Activated naive CD8-positive, alpha-beta T cell treated with anti-CD3 and anti-CD28 coated beads for 36 hours (primary cell): ENCODE measurements around the gene HACE1. TPM values are rescaled to one million over a fixed set of nuclear protein-coding genes. Genes with fewer than 3 reads are reported as not detected.
"Not testable (repeated sequence)": the region's sequence is repeated elsewhere in the genome, so short reads cannot be mapped to it uniquely, and the experiment has no call there.

Experiments used
- DNase-seq: peaks from one replicate; pipeline ENCODE4 v3.0.0; 2021
- H3K27ac Mint-ChIP-seq: one replicate; pipeline ENCODE4 v1.8.0; 2022; ENCODE audit warnings: mild to moderate bottlenecking, moderate library complexity, mixed read lengths
- H3K27me3 Mint-ChIP-seq: one replicate; pipeline ENCODE4 v1.8.0; 2022; ENCODE audit warnings: mild to moderate bottlenecking, mixed read lengths
- H3K36me3 Mint-ChIP-seq: one replicate; pipeline ENCODE4 v1.8.0; 2021; ENCODE audit warnings: mild to moderate bottlenecking, mixed read lengths
- H3K4me1 Mint-ChIP-seq: one replicate; pipeline ENCODE4 v1.8.0; 2021; ENCODE audit warnings: mixed read lengths
- H3K4me3 Mint-ChIP-seq: one replicate; pipeline ENCODE4 v1.8.0; 2022; ENCODE audit warnings: mild to moderate bottlenecking, moderate library complexity, mixed read lengths
- H3K9me3 Mint-ChIP-seq: one replicate; pipeline ENCODE4 v1.8.0; 2022; ENCODE audit warnings: mixed read lengths
- total RNA-seq, 2 experiments: library from RNA; stranded (reverse); gene quantifications; one replicate each; pipeline ENCODE4 v1.2.3, GENCODE V29; 2021

Gene HACE1
- total RNA-seq, 2 experiments from 2014 or later, result 10.1 to 12.4 TPM

DNA sequence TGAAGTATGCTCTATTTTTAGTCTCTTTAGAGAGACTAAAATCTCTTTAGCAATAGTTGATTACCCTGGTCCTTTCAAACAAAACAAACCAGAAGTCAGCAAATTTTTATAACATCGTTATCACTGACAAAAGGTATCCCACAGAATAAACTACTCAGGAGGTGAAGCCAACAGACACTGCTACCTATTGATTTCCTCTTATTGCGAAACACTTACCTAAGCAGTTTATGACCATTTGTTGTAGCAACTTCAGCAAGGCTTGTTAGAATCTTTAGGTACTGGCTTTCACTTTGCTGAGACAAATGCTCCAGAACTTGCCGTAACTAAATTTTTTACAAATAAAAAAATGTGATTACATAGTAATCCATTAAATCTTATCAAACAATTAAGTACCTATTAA, 64.4 kb downstream of the HACE1 start:
- Mint-ChIP-seq H3K4me1 (peaks cover 2% of the 10 kb centered on the region), H3K36me3 (peaks cover 6% of the 10 kb centered on the region), H3K27me3 (no peaks in the 10 kb centered on the region), H3K9me3 (no peaks in the 10 kb centered on the region), H3K27ac (no peak overlapping the region), H3K4me3 (no peak overlapping the region)
- DNase-seq, result no peak

DNA sequence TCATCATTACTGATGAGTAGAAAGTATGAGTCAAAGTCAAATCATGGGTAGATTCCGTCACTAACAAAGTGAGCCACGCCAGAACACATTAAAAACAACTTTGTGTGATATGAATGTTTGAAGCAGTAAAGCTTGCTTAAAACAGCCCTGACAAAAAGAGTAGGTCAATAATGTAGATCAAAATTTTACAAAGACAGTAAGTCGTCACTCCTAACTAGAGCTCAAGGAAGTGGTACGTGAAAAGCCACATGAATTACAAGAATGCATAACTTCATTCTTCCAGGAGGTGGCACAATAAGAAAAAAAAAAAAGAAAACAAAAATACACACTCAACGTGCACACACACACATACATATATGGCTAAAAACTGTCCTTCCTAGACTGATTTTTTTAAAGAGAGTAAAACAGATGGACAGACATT, 69.9 kb downstream of the HACE1 start:
- Mint-ChIP-seq H3K9me3 (no peaks in the 10 kb centered on the region), H3K27me3 (no peaks in the 10 kb centered on the region), H3K27ac (peak overlapping the region; percentile 98), H3K4me3 (peak overlapping the region; percentile 65), H3K36me3 (peaks cover 15% of the 10 kb centered on the region), H3K4me1 (peaks cover 27% of the 10 kb centered on the region)
- peak; percentile 3 for DNase-seq

DNA sequence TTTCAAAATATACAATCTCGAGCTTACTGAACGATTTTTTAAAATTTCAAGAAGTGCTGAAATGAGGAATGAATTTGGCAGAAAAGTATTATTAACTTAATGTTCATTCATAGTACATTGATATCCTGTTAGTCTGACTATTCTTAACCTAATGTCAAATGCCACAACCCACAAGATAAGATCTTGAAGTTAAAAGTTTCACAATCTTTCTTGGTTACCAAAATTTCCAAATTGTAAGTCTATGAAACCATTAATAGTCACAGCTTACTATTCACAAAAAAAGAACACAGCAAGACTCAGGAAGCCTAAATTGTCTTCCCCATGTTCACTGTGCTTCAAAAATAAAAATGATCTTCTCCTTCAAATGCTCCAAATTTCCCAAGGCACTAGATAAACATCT, 71.3 kb downstream of the HACE1 start:
- Mint-ChIP-seq H3K27me3 (no peaks in the 10 kb centered on the region), H3K4me1 (peaks cover 27% of the 10 kb centered on the region), H3K4me3 (peak overlapping the region; percentile 2), H3K9me3 (no peaks in the 10 kb centered on the region), H3K27ac (peak overlapping the region; percentile 84), H3K36me3 (peaks cover 18% of the 10 kb centered on the region)
- no peak for DNase-seq

GRCh38 chr6:104787305-104787704, 72.4 kb downstream of the HACE1 start:
- Mint-ChIP-seq H3K9me3 (no peaks in the 10 kb centered on the region), H3K27me3 (no peaks in the 10 kb centered on the region), H3K36me3 (peaks cover 23% of the 10 kb centered on the region), H3K27ac (peak overlapping the region; percentile 70), H3K4me3 (no peak overlapping the region), H3K4me1 (peaks cover 27% of the 10 kb centered on the region)
- DNase-seq, result no peak

GRCh38 chr6:104784884-104785283, 74.8 kb downstream of the HACE1 start:
- no peaks in the 10 kb centered on the region for H3K27me3 Mint-ChIP-seq
- H3K9me3 Mint-ChIP-seq, result no peaks in the 10 kb centered on the region
- no peak overlapping the region for H3K4me3 Mint-ChIP-seq
- no peak overlapping the region for H3K27ac Mint-ChIP-seq
- no peak for DNase-seq
- H3K4me1 Mint-ChIP-seq, result peaks cover 24% of the 10 kb centered on the region
- peaks cover 27% of the 10 kb centered on the region for H3K36me3 Mint-ChIP-seq

- no peak overlapping the region for H3K4me3 Mint-ChIP-seq
- no peaks in the 10 kb centered on the region for H3K4me1 Mint-ChIP-seq
- H3K27ac Mint-ChIP-seq, result no peak overlapping the region
- no peaks in the 10 kb centered on the region for H3K9me3 Mint-ChIP-seq
- H3K27me3 Mint-ChIP-seq, result no peaks in the 10 kb centered on the region
- DNase-seq, result no peak
- H3K36me3 Mint-ChIP-seq, result peaks cover 2% of the 10 kb centered on the region
Measured at GRCh38 chr6:104771258-104771832, 88.4 kb downstream of the HACE1 start.

GRCh38 chr6:104768906-104769305, 90.8 kb downstream of the HACE1 start:
- H3K27ac Mint-ChIP-seq, result no peak overlapping the region
- no peak for DNase-seq

DNA sequence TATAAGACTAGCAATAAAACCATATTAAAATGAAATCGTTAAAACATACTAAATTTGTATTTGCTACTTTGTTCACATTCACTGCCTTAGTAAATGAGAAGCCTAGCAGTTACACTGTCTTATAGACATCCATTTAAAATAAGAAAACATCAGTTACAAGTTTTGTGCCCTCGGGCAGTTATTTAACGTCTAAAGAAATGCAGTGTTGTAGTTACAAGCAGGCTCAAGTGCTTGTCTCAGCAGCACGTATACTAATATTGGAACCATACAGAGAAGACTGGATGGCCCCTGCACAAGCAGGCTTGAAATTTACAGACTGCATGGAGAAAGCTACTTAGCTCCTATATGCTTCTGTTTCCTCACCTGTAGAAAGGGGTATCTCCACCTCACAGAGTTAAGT, 93.1 kb downstream of the HACE1 start:
- DNase-seq, result no peak
- Mint-ChIP-seq H3K4me1 (no peaks in the 10 kb centered on the region), H3K27ac (no peak overlapping the region), H3K36me3 (peaks cover 21% of the 10 kb centered on the region), H3K4me3 (no peak overlapping the region), H3K9me3 (peaks cover 3% of the 10 kb centered on the region), H3K27me3 (no peaks in the 10 kb centered on the region)

More at GRCh38 chr6:104768906-104769305, 90.8 kb downstream of the HACE1 start:
- no peak overlapping the region for H3K4me3 Mint-ChIP-seq
- no peaks in the 10 kb centered on the region for H3K27me3 Mint-ChIP-seq
- no peaks in the 10 kb centered on the region for H3K4me1 Mint-ChIP-seq
- peaks cover 8% of the 10 kb centered on the region for H3K36me3 Mint-ChIP-seq
- no peaks in the 10 kb centered on the region for H3K9me3 Mint-ChIP-seq

DNA sequence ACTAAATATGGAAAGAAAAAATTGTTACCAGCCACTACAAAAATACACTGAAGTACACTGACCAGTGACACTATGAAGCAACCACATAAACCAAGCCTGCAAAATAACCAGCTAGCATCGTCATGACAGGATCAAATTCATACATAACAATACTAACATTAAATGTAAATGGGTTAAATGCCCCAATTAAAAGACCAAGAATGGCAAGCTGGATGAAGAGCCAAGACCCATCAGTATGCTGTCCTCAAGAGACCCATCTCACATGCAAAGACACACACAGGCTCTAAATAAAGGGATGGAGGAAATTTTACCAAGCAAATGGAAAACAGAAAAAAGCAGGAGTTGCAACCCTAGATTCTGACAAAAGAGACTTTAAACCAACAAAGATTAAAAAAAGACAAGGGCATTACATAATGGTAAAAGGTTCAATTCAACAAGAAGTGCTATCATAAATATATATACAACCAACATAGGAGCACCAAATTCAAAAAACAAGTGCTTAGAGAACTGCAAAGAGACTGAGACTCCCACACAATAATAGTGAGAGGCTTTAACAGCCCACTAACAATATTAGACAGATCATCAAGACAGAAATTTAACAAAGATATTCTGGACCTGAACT, 104.8 kb downstream of the HACE1 start:
- peaks cover 65% of the 10 kb centered on the region for H3K36me3 Mint-ChIP-seq
- no peak overlapping the region for H3K27ac Mint-ChIP-seq
- H3K4me3 Mint-ChIP-seq, result no peak overlapping the region
- no peaks in the 10 kb centered on the region for H3K4me1 Mint-ChIP-seq
- H3K27me3 Mint-ChIP-seq, result no peaks in the 10 kb centered on the region
- peaks cover 28% of the 10 kb centered on the region for H3K9me3 Mint-ChIP-seq
- DNase-seq, result no peak

GRCh38 chr6:104753251-104753650, 106.5 kb downstream of the HACE1 start:
- peaks cover 51% of the 10 kb centered on the region for H3K36me3 Mint-ChIP-seq
- peaks cover 23% of the 10 kb centered on the region for H3K9me3 Mint-ChIP-seq
- no peaks in the 10 kb centered on the region for H3K4me1 Mint-ChIP-seq
- no peaks in the 10 kb centered on the region for H3K27me3 Mint-ChIP-seq
- no peak overlapping the region for H3K4me3 Mint-ChIP-seq
- no peak for DNase-seq
- H3K27ac Mint-ChIP-seq, result no peak overlapping the region

DNA sequence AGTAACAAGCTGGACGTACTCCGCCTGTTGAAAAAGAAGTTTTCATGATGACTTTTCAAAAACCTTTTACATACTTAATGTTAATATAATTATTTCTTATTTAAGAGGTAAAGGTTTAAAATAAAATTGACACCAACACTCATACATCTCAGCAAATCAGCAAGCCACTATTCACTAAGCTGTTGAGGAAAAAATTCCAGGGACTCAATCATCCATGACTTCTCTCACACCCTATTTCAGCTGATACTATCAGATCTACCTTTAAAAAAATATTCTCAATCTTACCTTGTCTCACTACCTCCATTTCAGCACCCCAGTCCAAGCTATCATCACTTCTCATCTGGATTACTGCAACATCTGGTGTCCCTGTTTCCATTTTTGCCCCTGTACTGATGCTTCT, 109.3 kb downstream of the HACE1 start:
- Mint-ChIP-seq H3K27me3 (no peaks in the 10 kb centered on the region), H3K27ac (no peak overlapping the region), H3K9me3 (peaks cover 14% of the 10 kb centered on the region), H3K36me3 (peaks cover 26% of the 10 kb centered on the region), H3K4me3 (no peak overlapping the region), H3K4me1 (no peaks in the 10 kb centered on the region)
- DNase-seq, result no peak

DNA sequence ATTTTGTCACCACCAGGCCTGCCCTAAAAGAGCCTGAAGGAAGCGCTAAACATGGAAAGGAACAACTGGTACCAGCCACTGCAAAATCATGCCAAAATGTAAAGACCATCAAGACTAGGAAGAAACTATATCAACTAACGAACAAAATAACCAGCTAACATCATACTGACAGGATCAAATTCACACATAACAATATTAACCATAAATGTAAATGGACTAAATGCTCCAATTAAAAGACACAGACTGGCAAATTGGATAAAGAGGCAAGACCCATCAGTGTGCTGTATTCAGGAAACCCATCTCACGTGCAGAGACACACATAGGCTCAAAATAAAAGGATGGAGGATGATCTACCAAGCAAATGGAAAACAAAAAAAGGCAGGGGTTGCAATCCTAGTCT, 120.6 kb downstream of the HACE1 start:
- not testable (repeated sequence) for H3K9me3 Mint-ChIP-seq, H3K27me3 Mint-ChIP-seq, DNase-seq, H3K4me3 Mint-ChIP-seq, H3K27ac Mint-ChIP-seq, H3K4me1 Mint-ChIP-seq
- peaks cover 12% of the 10 kb centered on the region for H3K36me3 Mint-ChIP-seq

DNA sequence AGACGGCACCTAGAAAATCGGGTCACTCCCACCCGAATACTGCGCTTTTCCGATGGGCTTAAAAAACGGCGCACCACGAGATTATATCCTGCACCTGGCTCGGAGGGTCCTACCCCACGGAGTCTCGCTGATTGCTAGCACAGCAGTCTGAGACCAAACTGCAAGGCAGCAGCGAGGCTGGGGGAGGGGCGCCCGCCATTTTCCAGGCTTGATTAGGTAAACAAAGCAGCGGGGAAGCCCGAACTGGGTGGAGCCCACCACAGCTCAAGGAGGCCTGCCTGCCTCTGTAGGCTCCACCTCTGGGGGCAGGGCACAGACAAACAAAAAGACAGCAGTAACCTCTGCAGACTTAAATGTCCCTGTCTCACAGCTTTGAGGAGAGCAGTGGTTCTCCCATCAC, 122.2 kb downstream of the HACE1 start:
- not testable (repeated sequence) for H3K27ac Mint-ChIP-seq, H3K4me3 Mint-ChIP-seq, H3K27me3 Mint-ChIP-seq, H3K9me3 Mint-ChIP-seq, H3K4me1 Mint-ChIP-seq, DNase-seq
- H3K36me3 Mint-ChIP-seq, result peaks cover 11% of the 10 kb centered on the region

DNA sequence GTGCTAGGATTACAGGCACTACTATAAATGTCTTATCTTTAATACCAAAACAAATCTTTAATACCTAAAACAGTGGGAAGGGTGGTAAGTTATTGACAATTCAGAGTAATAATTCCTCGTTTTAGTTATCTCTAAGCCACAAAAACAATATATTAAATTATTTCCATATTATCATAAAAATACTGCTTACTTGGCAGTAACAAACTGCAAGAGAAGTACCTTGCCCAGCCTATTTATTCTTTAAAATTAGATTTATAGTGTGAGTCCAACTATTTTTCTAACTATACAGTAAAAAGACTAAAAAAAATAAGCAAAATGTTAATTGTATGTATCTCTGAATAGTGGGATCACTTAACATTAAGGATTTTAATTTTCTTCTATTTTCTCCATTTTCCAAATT, 123.2 kb downstream of the HACE1 start:
- Mint-ChIP-seq H3K27me3 (no peaks in the 10 kb centered on the region), H3K4me3 (no peak overlapping the region), H3K4me1 (no peaks in the 10 kb centered on the region), H3K27ac (no peak overlapping the region), H3K36me3 (peaks cover 9% of the 10 kb centered on the region), H3K9me3 (peaks cover 3% of the 10 kb centered on the region)
- no peak for DNase-seq

DNA sequence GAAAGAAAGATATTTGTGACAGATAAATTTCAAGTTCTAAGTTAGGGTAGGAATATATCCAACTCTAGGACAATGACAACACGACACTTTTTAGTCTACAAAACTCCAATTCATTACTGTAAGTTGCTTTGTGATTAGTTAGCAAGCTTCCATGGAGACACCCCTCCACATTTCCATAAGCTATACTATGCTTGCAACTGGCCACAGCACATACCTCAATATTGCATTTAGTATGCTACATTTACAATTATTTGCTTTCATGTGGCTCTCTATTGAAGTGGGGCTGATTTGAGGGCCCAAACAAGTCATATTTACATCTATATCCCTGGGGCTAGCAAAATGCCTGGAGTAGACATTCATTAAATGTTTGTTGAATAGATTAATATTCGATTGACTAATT, 129.3 kb downstream of the HACE1 start:
- Mint-ChIP-seq H3K9me3 (no peaks in the 10 kb centered on the region), H3K27me3 (no peaks in the 10 kb centered on the region), H3K4me1 (no peaks in the 10 kb centered on the region), H3K4me3 (no peak overlapping the region), H3K36me3 (peaks cover 7% of the 10 kb centered on the region), H3K27ac (no peak overlapping the region)
- DNase-seq, result no peak

GRCh38 chr6:104729433-104729832, 130.3 kb downstream of the HACE1 start:
- H3K9me3 Mint-ChIP-seq, result no peaks in the 10 kb centered on the region
- H3K36me3 Mint-ChIP-seq, result peaks cover 7% of the 10 kb centered on the region
- no peaks in the 10 kb centered on the region for H3K4me1 Mint-ChIP-seq
- no peak overlapping the region for H3K27ac Mint-ChIP-seq
- DNase-seq, result no peak
- H3K4me3 Mint-ChIP-seq, result no peak overlapping the region
- H3K27me3 Mint-ChIP-seq, result no peaks in the 10 kb centered on the region
